Activated CD8-positive, alpha-beta memory T cell treated with anti-CD3 and anti-CD28 coated beads for 1 hour (primary cell): Measurements from ENCODE around the gene ARSJ.
"Not testable (repeated sequence)": the region's sequence is repeated elsewhere in the genome, so short reads cannot be mapped to it uniquely, and the experiment has no call there.

Experiments
- DNase-seq, 2 donors: peaks; one replicate each; pipeline ENCODE4 v3.0.0-alpha.2; 2020; ENCODE audit warnings: low read depth in 1 of 2; ENCODE audit errors: extremely low read depth in 1 of 2

The ARSJ gene

GRCh38 chr4:113959539-113959937, 19.9 kb downstream of the ARSJ start:
- DNase-seq, result no peak

GRCh38 chr4:113958766-113959538, 20.5 kb downstream of the ARSJ start:
- DNase-seq, result no peak

- DNase-seq, result no peak
Observed at GRCh38 chr4:113957956-113958355, 21.5 kb downstream of the ARSJ start.

- DNase-seq, result no peak
Observed at GRCh38 chr4:113955948-113956347, 23.5 kb downstream of the ARSJ start.

DNA sequence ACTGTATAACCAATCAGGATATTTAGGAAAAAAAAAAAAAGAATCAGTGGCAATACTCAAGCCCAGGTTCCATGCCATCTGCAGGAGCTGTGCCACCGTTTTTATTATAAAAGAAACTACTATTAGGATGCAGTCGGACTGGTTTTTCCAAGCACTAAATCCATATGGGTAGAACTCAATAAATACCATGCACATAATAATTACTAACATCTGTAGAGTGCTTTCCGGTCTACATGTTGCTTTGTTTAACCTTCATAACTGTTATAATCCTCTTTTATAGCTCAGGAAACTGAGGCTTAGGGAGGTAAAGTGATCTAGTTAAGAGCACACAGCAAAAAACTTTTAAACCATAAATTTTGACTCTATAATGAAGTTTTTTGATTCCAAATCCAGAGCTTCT, 24.0 kb downstream of the ARSJ start:
- no peak for DNase-seq

- no peak for DNase-seq
Observed at GRCh38 chr4:113953888-113954287, 25.6 kb downstream of the ARSJ start.

DNA sequence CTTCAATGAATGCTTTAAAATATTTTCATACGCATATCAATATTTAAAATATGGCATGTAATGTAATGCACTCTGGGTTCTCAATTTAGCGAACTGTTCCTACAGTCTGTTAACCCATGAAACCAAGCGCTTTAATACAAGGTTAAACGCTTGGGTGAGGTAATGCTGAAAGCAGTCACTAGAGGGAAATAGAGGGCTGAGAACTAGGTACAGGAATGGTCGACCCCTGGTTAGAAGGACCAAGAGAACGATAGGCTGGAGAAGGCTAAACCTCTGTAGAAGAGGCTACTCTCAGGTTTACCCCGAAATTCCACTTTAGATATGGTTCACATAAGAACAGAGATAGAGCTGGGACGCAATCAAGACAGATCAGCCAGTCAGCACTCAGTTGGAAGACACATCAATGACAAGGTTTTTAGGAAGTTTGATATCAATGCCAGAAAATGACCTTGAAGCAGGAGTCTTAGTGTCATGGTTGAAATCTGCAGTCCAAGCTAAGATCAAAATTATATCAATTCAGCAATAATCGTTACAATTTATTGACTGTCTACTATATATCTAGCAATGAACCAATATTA, 26.9 kb downstream of the ARSJ start:
- no peak for DNase-seq

DNA sequence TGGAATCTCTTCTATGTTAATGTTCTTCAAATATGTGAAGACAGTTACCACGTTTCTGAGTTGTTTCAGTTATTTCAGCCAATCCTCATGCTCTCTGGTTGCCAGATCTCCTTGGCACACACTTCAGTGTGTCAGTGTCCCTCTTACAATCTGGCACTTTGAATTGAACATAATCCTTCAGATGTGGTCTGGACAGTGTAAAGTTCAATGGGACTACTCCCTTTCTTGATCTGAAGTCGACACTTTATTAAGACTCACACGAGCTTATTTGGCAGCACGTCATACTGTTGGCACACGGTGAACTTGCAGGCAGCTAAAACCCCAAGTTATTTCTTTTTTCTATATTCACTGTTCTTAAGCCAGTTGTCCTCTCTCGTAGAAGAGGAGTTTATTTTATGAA, 28.2 kb downstream of the ARSJ start:
- no peak for DNase-seq

- no peak for DNase-seq
Observed at GRCh38 chr4:113950207-113950606, 29.2 kb downstream of the ARSJ start.

GRCh38 chr4:113947484-113947883, 32.0 kb downstream of the ARSJ start:
- no peak for DNase-seq

- no peak for DNase-seq
Observed at GRCh38 chr4:113945906-113946305, 33.5 kb downstream of the ARSJ start.

DNA sequence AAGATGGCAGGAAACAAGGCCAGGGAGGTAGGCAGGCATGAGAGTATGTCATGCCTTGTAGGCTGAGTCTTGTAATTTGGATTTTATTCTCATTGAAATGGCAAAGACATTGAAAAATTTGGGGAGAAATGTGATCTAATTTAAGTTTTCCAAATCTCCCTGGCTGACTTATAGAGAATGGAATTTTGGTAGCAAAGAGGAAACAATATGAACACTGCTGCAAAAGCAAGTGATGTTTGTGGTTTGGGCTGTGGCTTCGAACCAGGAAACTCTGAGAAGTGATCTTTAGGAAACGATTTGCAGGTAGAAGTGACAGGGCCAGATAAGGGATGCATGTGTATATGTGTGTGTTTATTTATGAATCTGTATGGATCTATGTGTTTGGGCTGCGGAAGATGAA, 35.6 kb downstream of the ARSJ start:
- no peak for DNase-seq

GRCh38 chr4:113943085-113943484, 36.4 kb downstream of the ARSJ start:
- no peak for DNase-seq

- no peak for DNase-seq
Observed at GRCh38 chr4:113941836-113942235, 37.6 kb downstream of the ARSJ start.

- DNase-seq, result not testable (repeated sequence)
Observed at GRCh38 chr4:113940103-113940502, 39.3 kb downstream of the ARSJ start.

GRCh38 chr4:113935190-113935589, 44.3 kb downstream of the ARSJ start:
- no peak for DNase-seq

DNA sequence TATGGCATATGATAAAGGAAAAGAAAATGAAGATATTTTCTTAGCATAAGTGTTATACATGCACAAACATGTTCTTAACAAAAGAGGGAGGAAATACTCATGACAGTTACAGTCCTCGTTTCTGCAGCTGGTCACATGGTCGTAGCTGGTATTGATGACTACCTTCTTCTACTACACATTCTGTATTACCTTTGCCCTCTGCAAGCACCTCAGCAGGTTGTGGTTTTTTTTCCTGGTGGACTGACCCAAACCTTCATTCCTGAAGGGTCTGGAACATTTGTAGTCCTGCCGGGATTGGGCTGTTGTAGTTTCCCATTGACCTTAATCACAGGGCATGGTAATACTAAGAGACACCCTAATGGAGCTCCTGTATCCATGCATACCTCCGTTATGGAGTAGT, 54.7 kb downstream of the ARSJ start:
- not testable (repeated sequence) for DNase-seq

DNA sequence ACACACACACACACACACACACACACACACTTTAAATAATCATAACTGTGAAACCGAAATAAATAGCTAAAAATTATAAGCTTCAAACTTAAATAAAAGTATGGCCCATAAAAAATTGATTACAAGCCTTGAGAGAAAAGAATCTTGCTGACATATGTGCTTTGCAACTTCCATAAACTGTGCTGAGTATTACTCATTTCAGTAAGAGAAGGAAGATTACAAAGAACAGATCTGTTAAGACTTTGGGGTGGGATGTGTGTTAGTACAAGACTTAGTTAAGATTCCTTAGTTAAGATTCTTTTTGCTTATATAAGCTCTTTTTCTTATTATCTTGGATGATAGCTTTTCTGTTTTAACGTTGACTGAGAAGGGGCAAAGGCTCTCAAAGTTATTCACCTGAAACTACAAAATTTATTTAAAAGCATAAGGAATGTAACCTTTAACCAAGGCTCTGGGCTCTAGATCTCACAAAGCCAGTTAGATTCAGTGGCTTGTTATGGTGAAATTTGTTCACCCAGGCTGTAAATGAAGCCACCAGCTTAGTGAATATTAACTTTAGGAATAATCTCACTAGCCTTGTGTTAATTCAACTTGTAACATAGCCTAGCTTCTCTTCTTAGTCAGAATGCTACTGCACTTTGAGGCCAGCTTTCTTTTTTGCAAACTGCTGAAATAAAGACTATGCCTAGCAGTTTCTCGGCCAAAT, 58.2 kb downstream of the ARSJ start:
- no peak for DNase-seq

DNA sequence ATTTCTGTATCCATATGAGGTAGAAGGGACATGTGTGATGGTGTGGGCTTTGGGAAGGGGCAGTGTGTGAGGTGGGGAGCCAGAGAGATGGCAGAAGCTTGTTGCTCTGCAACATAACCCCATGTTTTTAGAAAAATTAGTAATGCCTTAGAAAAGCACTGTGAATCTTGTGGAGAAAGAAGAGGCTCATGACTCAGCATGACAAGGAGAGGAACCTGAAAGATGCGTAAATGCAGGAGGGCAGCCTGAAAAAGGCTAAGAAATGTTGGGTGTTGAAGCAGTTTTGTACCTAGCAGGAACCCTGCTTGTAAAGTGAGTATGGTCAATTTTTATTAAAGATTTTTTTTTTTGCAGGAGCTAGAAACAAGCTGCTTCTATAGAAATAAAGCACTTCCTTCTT, 59.8 kb downstream of the ARSJ start:
- DNase-seq, result no peak

GRCh38 chr4:113919145-113919544, 60.3 kb downstream of the ARSJ start:
- no peak for DNase-seq

DNA sequence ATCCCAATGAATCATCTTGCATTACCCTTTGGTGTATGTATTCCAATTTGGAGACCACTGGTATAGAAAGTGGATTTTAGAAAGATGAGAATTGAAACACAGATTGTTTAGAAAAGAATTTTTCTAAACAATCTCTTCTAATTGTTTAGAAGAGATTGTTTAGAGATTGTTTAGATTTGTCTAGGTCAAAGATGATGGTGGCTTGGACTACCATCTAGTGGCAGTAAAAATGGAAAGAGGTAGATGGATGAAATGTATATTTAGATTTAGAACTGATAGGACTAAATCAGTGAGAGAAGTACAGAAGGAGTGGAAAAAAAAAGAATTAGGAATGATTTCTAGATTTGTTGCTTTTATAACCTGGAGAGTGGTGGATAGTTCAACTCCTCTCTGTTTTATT, 70.6 kb downstream of the ARSJ start:
- DNase-seq, result no peak

DNA sequence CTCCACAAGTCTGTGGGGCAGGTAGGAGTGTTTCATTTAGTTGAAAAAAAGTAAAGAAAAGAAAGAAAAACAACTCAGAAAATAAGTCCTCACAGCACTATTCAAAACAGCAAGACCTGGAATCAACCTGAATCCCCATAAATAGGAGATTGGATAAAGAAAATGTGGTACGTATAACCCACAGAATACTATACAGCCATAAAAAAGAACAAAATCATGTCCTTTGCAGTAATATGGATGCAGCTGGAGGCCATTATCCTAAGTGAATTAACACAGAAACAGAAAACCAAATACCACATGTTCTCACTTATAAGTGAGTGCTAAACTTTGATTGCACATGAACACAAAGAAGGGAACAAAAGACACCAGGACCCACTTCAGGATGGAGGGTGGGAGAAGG, 71.9 kb downstream of the ARSJ start:
- no peak for DNase-seq
